ENCODE measurements around the gene SLCO4C1.
A peak's percentile ranks its signal among the peaks of the same experiment; 100 is the strongest.
"Not testable (repeated sequence)": the region's sequence is repeated elsewhere in the genome, so short reads cannot be mapped to it uniquely, and the experiment has no call there.

Gene SLCO4C1

GRCh38 chr5:102296178-102296817 is at the start of gene SLCO4C1:
Gene SLCO4C1 (minus strand): TSS chr5:102296284. CDS start chr5:102296262, 22 bp downstream.
- peak; percentile 82 for DNase-seq

- no peak for DNase-seq
Observed at GRCh38 chr5:102341681-102342288, 45.7 kb upstream of the SLCO4C1 start.

DNA sequence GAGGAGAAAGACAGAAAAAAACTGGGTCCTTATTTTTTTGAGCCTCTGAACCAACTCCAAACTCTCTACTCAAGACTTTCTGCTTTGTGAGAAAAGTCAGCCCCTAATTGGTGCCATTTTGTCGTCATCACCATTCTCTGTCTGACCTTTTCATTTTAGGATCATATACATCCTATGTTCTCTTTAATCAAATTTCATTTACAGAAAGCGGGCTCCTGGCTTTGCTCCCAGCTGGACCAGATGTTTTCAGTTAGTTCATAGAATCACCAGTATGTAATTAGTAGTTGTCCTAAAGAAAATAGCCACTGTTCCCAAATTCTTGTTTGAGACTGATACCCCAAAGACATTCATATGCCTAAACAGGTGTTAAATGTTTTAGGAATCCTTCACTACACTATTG is 28.6 kb upstream of the SLCO4C1 start:
- DNase-seq: no peak

- DNase-seq: not testable (repeated sequence)
Observed at GRCh38 chr5:102318801-102319200, 22.7 kb upstream of the SLCO4C1 start.

DNA sequence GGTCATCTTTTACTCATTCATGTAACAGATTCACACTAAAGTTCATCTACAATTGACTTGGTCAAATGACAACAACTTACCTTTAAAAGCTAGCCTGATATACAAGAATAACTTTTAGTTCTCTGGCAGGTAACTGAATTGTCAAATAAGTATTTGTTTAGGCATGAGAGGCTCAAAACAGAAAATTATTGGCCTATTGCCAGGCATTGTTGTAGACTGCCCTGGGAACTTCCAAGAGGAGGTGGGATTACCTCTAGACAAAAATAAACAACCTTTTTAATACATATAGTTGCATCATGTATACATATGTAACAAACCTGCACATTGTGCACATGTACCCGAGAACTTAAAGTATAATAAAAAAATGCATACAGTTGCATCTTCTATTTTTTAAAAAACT is 18.2 kb upstream of the SLCO4C1 start:
- DNase-seq: no peak

DNA sequence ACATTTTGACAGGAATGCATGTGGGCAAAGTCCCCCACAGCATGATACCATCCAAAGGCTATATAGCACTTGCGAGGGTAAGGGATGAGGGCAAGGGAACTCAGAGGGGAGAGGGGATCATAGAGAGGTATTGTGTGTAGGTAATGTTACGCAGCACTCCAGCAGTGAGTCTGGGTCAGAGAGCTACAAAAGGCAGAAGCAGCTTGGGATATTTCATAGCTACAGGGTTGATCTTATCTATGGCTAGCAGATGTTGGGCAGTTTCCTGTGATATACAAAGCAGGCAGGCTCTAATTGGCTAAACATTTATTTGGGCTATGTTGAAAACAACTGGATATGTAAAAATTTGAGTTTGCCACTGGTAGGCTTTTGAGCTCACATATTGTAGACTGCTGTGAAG is 17.8 kb upstream of the SLCO4C1 start:
- no peak for DNase-seq

GRCh38 chr5:102312586-102313370 is 16.7 kb upstream of the SLCO4C1 start:
- DNase-seq: no peak

- DNase-seq: no peak
Observed at GRCh38 chr5:102309586-102309985, 13.5 kb upstream of the SLCO4C1 start.

- peak; percentile 14 for DNase-seq
Observed at GRCh38 chr5:102307232-102307631, 11.1 kb upstream of the SLCO4C1 start.

DNA sequence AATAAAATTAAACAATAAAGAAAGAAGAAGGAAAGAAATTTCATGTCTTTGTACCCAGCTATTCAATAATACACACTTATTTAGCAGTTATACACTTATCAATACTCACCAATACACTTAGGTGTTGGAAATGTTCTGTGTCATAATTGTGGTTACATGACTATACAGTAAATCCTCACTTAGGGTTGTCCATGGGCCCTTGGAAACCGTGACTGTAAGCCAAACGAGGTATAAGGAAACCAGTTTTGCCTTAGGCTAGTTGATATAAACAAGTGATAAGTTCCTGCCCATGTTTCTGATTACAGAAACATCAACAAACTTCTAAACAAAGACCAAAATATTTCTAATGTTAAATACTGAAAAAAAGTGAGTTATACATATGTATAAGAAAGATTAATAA is 10.0 kb upstream of the SLCO4C1 start:
- no peak for DNase-seq

DNA sequence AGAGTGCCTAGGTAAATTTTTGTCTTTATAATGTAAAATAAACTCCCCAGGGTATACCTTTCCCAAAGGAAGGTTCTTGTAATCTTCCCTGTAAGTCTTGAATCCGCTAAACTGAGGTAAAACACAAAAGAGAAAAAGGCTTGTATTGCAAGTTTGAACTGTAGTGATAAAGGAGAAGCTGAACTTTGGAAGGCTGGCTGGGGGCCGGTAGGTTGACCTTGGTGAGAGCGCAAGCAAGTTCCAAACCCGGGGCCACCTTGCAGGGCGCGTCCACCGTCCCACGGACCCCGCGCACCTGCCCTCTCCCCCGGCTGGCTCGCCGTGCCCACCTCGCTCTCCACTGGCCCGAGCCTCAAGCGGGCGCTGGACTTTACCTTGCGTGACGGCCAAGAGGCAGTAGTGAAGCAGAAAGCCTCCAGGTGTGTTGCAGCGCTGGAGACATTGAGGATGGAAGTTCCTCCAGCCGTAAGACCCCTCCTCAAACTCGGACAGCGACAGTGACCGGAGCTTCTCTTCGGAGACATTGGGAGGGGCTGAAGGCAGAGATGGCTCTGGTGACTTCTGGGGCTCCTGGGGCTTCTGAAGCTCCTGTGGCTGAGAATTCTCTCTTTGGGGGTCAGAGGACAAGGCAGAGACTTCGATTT is 428 bp downstream of the SLCO4C1 start:
- DNase-seq: no peak

DNA sequence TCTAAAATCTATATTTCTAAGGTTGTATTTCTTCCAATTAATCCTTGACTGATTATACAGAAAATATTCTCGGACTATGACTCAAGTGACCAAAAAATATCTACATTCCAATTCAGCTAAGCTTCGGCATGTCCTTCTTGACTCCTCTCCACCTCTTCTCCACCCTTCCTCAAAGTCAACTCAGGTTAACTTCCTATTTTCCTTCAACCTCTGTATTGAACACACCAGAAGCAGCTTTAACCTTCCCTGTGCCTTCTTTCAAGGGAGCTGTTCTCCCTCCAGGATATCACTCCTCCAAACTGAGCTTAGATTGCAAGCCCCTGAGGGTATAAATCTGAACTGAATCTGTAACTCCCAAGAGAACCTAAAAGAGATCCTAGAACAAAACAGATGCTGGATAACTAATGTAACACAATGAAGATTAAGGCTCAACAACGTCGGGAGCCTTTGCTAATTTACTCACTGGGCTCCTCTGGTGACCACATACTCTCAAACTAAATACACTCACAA is 1.1 kb downstream of the SLCO4C1 start:
- no peak for DNase-seq

GRCh38 chr5:102290004-102290403 is 6.1 kb downstream of the SLCO4C1 start:
- DNase-seq: no peak

DNA sequence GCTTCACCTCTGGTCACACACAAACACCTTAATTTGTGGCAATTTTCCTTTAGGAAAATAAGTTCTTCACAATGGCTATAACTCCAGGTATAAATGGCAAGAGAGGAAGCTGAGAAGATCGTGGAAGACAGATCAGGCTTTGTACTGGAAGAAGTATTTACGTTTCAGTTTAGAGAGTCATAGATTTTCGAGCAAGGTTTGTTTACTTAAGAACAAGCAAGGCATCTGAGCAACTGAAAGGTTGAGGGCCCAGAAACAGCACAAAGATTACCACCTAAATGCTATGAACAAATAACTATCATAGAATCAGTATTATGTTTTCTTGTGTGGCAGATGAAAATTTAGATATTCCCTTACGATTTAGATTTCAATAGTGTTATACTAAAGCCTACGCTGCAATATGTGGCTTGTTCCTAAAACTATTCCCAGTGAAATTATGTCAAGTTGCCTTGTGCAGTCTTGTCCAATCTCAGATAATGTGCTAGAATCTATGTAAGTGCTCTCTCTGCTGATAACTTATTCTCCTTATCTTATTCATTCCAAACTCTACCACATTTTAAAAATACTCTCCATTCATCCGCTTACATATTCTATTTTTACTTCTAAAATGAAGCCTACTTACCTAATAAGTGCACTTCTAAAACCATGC is 6.7 kb downstream of the SLCO4C1 start:
- no peak for DNase-seq

- DNase-seq: no peak
Observed at GRCh38 chr5:102288630-102289029, 7.5 kb downstream of the SLCO4C1 start.

- no peak for DNase-seq
Observed at GRCh38 chr5:102286476-102286875, 9.6 kb downstream of the SLCO4C1 start.

GRCh38 chr5:102283102-102283797 is 12.8 kb downstream of the SLCO4C1 start:
- DNase-seq: no peak

- no peak for DNase-seq
Observed at GRCh38 chr5:102279711-102280110, 16.4 kb downstream of the SLCO4C1 start.

- DNase-seq: no peak
Observed at GRCh38 chr5:102278231-102278630, 17.9 kb downstream of the SLCO4C1 start.

DNA sequence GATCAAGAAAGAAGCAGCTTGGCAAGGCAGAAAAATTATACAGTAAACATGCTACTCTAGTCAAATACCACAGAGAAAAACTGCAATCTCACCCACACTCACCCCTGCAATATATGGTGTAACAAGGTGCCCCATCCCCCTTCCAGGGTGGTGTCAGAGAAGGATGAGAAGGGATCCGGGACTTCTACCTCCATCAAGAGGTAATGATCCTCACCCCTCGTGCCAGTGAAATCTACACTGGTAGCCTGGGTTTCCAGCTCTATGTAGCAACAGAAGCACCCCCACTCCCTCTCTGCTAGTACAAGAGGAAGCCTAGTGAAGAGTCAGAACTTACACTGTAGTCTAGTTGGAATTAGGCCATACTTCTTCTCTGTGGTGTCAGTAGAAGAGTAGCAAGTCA is 18.9 kb downstream of the SLCO4C1 start:
- DNase-seq: no peak

DNA sequence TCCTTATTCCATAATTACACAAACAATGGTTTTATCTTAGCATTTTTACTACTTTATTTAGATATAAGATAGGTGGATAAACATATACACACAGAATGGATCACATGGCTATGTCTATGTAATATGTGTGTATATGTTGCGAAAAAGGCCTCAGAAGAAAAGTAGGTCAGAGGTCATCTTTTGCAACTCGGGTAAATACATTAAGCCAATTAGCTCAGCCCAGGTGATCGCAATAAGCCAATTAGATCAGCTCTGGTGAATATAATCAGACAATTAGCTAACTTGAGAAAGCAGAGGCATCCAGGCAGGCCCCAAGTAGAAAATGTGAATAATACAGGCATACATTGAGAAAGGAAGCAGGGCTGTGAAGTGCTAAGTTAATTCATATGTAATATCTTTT is 24.3 kb downstream of the SLCO4C1 start:
- no peak for DNase-seq

DNA sequence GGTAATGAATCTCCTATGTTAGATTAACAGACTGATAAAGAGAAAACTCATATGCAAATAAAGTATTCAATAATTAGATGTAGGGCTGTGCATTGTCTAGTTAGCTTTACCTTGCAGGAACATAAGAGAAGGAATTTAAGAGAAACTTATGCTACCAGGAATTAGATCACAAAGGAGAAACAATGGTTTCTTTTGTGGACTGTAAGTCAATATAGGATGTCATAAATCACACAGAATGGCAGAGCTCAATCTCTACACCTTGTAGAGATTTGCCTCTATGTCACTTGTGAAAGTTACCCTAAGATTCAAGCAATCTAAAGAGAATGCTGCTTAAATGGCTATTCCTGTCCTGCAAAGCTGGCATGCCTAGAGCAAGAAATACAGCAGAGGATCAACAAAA is 26.0 kb downstream of the SLCO4C1 start:
- DNase-seq: no peak

Measured in RPMI8226 (cell line).